Cardiac muscle cell (in vitro differentiated cells and primary cell): ENCODE data around the gene ENPP6. TPM values are rescaled to one million over a fixed set of nuclear protein-coding genes. Genes with fewer than 3 reads are reported as not detected.
A peak's percentile ranks its signal among the peaks of the same experiment; 100 is the strongest.

Source experiments
- DNase-seq, 2 donors: peaks; one replicate each; pipeline versions ENCODE4 v3.0.0 to v3.0.0-alpha.2; 2010 to 2017; ENCODE audit warnings: low read depth in 1 of 2, low spot score in 1 of 2
- H3K27ac ChIP-seq: fragments of 200-600 bp; sonication (generic); 2 replicates; pipeline ENCODE4 v1.5.1; 2016
- H3K27me3 ChIP-seq: fragments of 200-600 bp; sonication (generic); 2 replicates; pipeline ENCODE4 v1.6.0; 2016; ENCODE audit warnings: control low read depth
- H3K36me3 ChIP-seq: fragments of 200-600 bp; sonication (generic); 2 replicates; pipeline ENCODE4 v1.5.1; 2016; ENCODE audit warnings: control low read depth
- H3K4me1 ChIP-seq: fragments of 200-600 bp; sonication (generic); 2 replicates; pipeline ENCODE4 v1.8.1; 2017; ENCODE audit warnings: low read depth, mild to moderate bottlenecking, mixed run types
- H3K4me3 ChIP-seq: fragments of 200-600 bp; sonication (generic); 2 replicates; pipeline ENCODE4 v1.5.1; 2016; ENCODE audit warnings: mild to moderate bottlenecking
- H3K9me3 ChIP-seq: fragments of 200-600 bp; sonication (generic); 2 replicates; pipeline ENCODE4 v1.5.1; 2017; ENCODE audit warnings: low read depth, mild to moderate bottlenecking, control low read depth
- polyA plus RNA-seq: library from polyadenylated mRNA; unstranded; fragments of >200 nt; fragmentation: Nextera tagmentation; extraction: Ambion mirVana; gene quantifications from 2 replicates; pipeline ENCODE4 v1.2.1, GENCODE V29; 2016
- total RNA-seq: library from RNA; depleted of rRNA; stranded (reverse); fragments of >200 nt; gene quantifications from 2 replicates; pipeline ENCODE4 v1.2.3, GENCODE V29; 2016
- TF ChIP-seq, protein P1 (sequence below): IDR thresholded peaks from 2 replicates; pipeline ENCODE4 v1.5.1; 2012; ENCODE audit warnings: low read depth, mild to moderate bottlenecking, low read length

The ENPP6 gene
- total and polyA plus RNA-seq, 2 experiments from 2014 or later, result not detected

DNA sequence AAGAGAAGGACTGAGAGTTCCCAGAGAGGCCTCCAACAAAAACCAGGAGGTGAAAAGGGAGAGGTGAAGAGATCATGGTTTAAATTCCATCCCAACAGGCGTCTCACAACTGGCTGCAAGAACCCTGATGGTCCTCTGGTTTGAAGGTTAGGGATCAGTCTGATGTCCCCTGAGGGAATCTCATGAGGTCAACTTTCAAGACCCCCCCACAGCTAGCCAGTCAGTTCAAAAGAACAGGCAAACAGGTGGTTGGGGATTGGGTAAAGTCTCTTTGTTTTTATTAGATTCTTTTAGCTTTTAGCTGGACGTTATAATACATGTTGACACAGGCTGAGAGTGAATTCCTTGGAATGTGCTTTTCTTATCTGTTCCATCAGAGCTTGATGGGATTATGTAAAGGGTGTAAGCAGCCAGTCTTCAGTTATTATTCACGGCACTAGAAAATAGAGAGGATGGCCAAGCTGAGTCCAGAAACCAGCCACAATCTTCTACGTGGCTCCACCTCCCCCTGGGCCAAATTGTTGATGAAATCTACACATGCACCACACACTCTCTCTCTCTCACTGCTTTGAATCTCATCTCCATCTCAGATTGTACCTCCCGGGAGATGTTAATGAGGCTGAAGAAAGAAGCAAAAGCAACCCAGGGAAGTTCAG, 20.8 kb downstream of the ENPP6 start:
- Histone ChIP-seq H3K27me3 (no peaks in the 10 kb centered on the region), H3K36me3 (no peaks in the 10 kb centered on the region), H3K4me3 (no peak overlapping the region), H3K4me1 (peaks cover 4% of the 10 kb centered on the region), H3K9me3 (no peaks in the 10 kb centered on the region), H3K27ac (no peak overlapping the region)
- DNase-seq, result no peak
- TF ChIP-seq, protein P1, sequence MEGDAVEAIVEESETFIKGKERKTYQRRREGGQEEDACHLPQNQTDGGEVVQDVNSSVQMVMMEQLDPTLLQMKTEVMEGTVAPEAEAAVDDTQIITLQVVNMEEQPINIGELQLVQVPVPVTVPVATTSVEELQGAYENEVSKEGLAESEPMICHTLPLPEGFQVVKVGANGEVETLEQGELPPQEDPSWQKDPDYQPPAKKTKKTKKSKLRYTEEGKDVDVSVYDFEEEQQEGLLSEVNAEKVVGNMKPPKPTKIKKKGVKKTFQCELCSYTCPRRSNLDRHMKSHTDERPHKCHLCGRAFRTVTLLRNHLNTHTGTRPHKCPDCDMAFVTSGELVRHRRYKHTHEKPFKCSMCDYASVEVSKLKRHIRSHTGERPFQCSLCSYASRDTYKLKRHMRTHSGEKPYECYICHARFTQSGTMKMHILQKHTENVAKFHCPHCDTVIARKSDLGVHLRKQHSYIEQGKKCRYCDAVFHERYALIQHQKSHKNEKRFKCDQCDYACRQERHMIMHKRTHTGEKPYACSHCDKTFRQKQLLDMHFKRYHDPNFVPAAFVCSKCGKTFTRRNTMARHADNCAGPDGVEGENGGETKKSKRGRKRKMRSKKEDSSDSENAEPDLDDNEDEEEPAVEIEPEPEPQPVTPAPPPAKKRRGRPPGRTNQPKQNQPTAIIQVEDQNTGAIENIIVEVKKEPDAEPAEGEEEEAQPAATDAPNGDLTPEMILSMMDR, result no peak

DNA sequence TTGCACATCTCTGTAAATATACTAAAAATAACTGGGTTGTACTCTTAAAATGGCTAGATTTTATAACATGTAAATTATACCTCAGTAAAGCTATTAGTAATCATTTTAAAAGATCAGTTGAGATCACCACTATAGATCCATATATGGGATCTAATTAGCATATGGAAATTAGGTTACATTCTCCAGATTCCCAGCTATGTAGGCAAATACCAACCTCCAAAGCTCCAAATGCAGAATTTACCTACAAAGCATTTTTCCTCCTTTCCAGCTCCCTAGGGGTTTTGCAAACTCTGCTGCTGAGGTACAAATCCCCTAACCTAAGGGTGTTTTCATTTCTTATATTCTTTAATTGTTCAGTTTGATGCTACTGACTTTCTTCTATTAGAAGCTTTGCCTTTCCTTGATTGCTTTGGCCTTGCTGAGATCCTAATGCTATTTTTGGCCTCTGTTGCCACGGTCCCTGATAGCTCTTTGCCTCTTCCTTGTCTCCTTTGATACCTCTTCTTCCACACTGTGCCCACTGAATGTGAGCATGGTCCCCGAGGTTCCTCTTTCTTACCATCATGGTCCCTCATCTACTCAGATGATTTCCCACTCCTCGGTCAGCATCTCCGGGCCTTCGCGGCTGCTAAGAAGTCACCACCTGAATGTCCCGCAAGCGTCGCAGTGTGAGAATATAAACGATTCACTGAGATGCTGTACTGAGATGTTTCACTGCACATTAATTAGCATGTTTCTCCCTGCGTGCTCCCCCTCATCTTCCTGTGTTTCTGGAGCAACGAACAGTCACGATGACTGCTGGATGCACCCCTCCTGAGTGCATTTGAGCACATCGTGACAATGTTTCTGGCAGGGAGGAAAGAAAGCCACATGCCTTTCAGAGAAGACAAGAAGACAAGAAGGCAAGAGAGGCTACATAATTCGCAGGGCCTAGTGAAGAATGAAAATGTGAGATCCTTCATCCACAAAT, 23.8 kb downstream of the ENPP6 start:
- Histone ChIP-seq H3K27ac (no peak overlapping the region), H3K4me1 (peaks cover 18% of the 10 kb centered on the region), H3K4me3 (no peak overlapping the region), H3K27me3 (no peaks in the 10 kb centered on the region), H3K36me3 (no peaks in the 10 kb centered on the region), H3K9me3 (no peaks in the 10 kb centered on the region)
- TF ChIP-seq, protein P1, result no peak
- no peak for DNase-seq

DNA sequence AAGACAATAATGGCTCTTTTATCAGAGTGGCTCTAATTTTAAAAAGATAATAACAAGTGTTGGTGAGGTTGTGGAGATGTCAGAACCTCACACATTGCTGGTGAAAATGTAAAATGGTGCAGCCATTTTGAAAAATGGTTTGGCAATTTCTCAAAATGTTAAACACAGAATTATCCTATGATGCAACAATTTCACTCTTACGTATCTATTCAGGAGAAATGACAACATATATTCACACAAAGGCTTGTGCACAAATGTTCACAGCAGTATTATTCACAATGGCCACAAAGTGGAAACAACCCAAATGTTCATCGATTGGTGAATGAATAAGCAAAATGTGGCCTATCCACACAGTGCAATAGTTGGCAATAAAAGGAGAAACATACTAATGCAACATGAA, 24.7 kb downstream of the ENPP6 start:
- H3K27me3 ChIP-seq, result no peaks in the 10 kb centered on the region
- H3K9me3 ChIP-seq, result no peaks in the 10 kb centered on the region
- H3K4me1 ChIP-seq, result peaks cover 19% of the 10 kb centered on the region
- TF ChIP-seq, protein P1, result no peak
- no peaks in the 10 kb centered on the region for H3K36me3 ChIP-seq
- no peak overlapping the region for H3K27ac ChIP-seq
- DNase-seq, result no peak
- no peak overlapping the region for H3K4me3 ChIP-seq

DNA sequence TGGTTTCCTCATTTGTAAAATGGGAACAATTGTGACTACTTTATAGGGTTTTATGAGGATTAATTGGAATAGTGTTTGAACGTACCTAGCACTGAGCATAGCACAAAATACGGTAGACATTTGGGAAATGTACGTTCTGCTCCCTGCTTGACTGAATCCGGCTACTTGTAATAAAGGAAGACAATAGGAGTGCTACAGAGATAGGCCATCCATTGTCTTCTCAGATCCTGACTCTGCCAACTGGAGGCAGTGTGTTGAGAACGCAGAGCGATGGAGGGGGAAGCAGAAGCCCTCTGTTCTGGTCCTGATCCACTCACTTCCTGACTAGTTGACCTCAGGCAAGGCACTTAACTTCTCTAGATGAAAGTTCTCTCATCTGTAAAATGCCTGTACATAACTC, 26.4 kb downstream of the ENPP6 start:
- Histone ChIP-seq H3K27ac (no peak overlapping the region), H3K27me3 (no peaks in the 10 kb centered on the region), H3K9me3 (no peaks in the 10 kb centered on the region), H3K36me3 (no peaks in the 10 kb centered on the region), H3K4me1 (peaks cover 19% of the 10 kb centered on the region), H3K4me3 (no peak overlapping the region)
- no peak for DNase-seq
- TF ChIP-seq, protein P1, result no peak

DNA sequence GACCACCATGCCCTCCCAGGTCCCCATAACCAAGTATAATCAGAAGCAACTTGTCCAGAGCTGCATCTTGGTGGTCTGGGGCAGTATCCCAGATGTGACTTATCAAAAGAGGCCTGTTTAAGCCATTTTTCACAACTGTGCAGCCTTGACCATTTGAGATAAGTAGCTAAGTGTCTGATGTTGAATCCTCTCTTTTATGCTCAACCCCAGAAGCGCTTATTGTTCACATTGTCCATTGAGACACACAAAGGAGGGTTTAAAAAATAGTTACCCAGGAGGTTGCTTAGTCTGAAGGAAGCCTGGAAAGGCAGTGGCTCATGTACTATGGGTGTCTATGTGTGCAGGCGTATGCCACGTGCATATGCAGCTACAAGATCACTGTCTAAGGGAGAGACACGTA, 27.0 kb downstream of the ENPP6 start:
- TF ChIP-seq, protein P1, result no peak
- no peaks in the 10 kb centered on the region for H3K27me3 ChIP-seq
- DNase-seq, result no peak
- peaks cover 19% of the 10 kb centered on the region for H3K4me1 ChIP-seq
- no peaks in the 10 kb centered on the region for H3K36me3 ChIP-seq
- peak overlapping the region; percentile 46 for H3K27ac ChIP-seq
- H3K4me3 ChIP-seq, result no peak overlapping the region
- H3K9me3 ChIP-seq, result no peaks in the 10 kb centered on the region
